ENCODE results near the gene SCGN. TPM values are rescaled to one million over a fixed set of nuclear protein-coding genes. Genes with fewer than 3 reads are reported as not detected.

SCGN gene
- total and polyA plus RNA-seq, 2 of the 13 experiments (the other 11 are each of a cell fraction or from before 2014, with no cell fraction given) = 2.9 to 29.0 TPM

GRCh38 chr6:25617997-25618396, 34.0 kb upstream of the SCGN start:
- no peak overlapping the region for H2AFZ ChIP-seq (ENCODE audit: low read length)
- no peak overlapping the region for H3K9ac ChIP-seq (ENCODE audit: insufficient read depth, low read depth, low read length)
- no peaks in the 10 kb centered on the region for H4K20me1 ChIP-seq (ENCODE audit: insufficient read depth, low read length)
- DNase-seq (ENCODE audit: low spot score) (no peak), FAIRE-seq (no peak), ATAC-seq (no peak)
- H3K27me3 ChIP-seq (ENCODE audit: control insufficient read depth in 1 of 2, insufficient read depth in 2 of 2, low read length in 2 of 2) = no peaks in the 10 kb centered on the region
- H3K79me2 ChIP-seq (ENCODE audit: insufficient read depth, low read length) = no peaks in the 10 kb centered on the region
- no peak overlapping the region for H3K4me2 ChIP-seq (ENCODE audit: low read depth, low read length)
- in situ Hi-C loops (cut with HindIII; ENCODE audit: extremely low pct_ligation_motif_present, low pct_unique_long_range_greater_than_20kb) (no loop called here), intact Hi-C loops (cut with micrococcal nuclease; ENCODE audit: unreplicated experiment) (no loop called here)
- H3K27ac ChIP-seq (ENCODE audit: extremely low read length, insufficient read depth, low read length) = no peak overlapping the region
- no peak overlapping the region for H3K4me3 ChIP-seq (replicated peaks in 1 of 3; ENCODE audit: insufficient read depth in 1 of 3, low read depth in 2 of 3, low read length in 3 of 3)
- 77% methylated on average over 2 of the region's 2 CpGs for WGBS (ENCODE audit: low lambda C conversion rate)
- no peaks in the 10 kb centered on the region for H3K36me3 ChIP-seq (replicated peaks in 1 of 2; ENCODE audit: control insufficient read depth in 1 of 2, insufficient read depth in 2 of 2, low read length in 2 of 2)
- POLR2A ChIA-PET = no interaction called here
- no peaks in the 10 kb centered on the region for H3K4me1 ChIP-seq (ENCODE audit: insufficient read depth, low read length)
- no TSS peak for BruUV-seq (replicated peaks)
- H3K9me3 ChIP-seq (ENCODE audit: low read length) = no peaks in the 10 kb centered on the region
- CTCF ChIA-PET (ENCODE audit: low intra/inter-chr PET ratio, low total read pairs) = no interaction called here
- TF ChIP-seq FOXJ3 (CRISPR knock-in tag; IDR thresholded peaks at IDR 0.05; ENCODE audit: borderline replicate concordance) = no peak
- no peak for TF ChIP-seq ZNF850 (CRISPR knock-in tag; conservative IDR thresholded peaks at IDR 0.05)
- no peak for TF ChIP-seq HNRNPL (IDR thresholded peaks at IDR 0.05; ENCODE audit: low read depth, low read length)
- TF ChIP-seq SNAPC4 (CRISPR knock-in tag; IDR thresholded peaks at IDR 0.05) = no peak
- TF ChIP-seq ZNF530 (CRISPR knock-in tag; IDR thresholded peaks at IDR 0.05; ENCODE audit: low read depth) = no peak
- TF ChIP-seq KAT2B (IDR thresholded peaks at IDR 0.05; ENCODE audit: borderline replicate concordance, low read depth, low read length) = no peak
- no peak for TF ChIP-seq KLF16 (CRISPR knock-in tag; IDR thresholded peaks at IDR 0.05)
- TF ChIP-seq ZNF207 (IDR thresholded peaks at IDR 0.05; ENCODE audit: borderline replicate concordance) = no peak
- TF ChIP-seq, protein P1, sequence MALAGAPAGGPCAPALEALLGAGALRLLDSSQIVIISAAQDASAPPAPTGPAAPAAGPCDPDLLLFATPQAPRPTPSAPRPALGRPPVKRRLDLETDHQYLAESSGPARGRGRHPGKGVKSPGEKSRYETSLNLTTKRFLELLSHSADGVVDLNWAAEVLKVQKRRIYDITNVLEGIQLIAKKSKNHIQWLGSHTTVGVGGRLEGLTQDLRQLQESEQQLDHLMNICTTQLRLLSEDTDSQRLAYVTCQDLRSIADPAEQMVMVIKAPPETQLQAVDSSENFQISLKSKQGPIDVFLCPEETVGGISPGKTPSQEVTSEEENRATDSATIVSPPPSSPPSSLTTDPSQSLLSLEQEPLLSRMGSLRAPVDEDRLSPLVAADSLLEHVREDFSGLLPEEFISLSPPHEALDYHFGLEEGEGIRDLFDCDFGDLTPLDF (CRISPR knock-in tag; IDR thresholded peaks at IDR 0.05) = no peak
- TF ChIP-seq ZFP91 (CRISPR knock-in tag; IDR thresholded peaks at IDR 0.05; ENCODE audit: borderline replicate concordance) = no peak
- no peak for TF ChIP-seq FOXK2 (IDR thresholded peaks at IDR 0.05)
- TF ChIP-seq, protein P2, sequence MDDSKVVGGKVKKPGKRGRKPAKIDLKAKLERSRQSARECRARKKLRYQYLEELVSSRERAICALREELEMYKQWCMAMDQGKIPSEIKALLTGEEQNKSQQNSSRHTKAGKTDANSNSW (CRISPR knock-in tag; IDR thresholded peaks at IDR 0.05; ENCODE audit: borderline replicate concordance) = no peak
- TF ChIP-seq, protein P3, sequence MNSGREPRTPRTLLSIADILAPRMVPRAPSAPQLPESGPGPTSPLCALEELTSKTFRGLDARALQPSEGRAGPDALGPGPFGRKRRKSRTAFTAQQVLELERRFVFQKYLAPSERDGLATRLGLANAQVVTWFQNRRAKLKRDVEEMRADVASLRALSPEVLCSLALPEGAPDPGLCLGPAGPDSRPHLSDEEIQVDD (CRISPR knock-in tag; IDR thresholded peaks at IDR 0.05; ENCODE audit: borderline replicate concordance) = no peak
- TF ChIP-seq SP140L (CRISPR knock-in tag; IDR thresholded peaks at IDR 0.05; ENCODE audit: borderline replicate concordance) = no peak
- no peak for TF ChIP-seq SMAD3 (CRISPR knock-in tag; IDR thresholded peaks at IDR 0.05)
- no peak for TF ChIP-seq SP5 (CRISPR knock-in tag; IDR thresholded peaks at IDR 0.05; ENCODE audit: borderline replicate concordance, low read depth)
- no peak for TF ChIP-seq LCORL (IDR thresholded peaks at IDR 0.05)
- TF ChIP-seq LCORL (CRISPR knock-in tag; IDR thresholded peaks at IDR 0.05) = no peak
- no peak for TF ChIP-seq NRL (CRISPR knock-in tag; IDR thresholded peaks at IDR 0.05; ENCODE audit: borderline replicate concordance)
